Gastroesophageal sphincter (tissue), 4 donors: Measurements from ENCODE around the gene WBP1L. TPM values are rescaled to one million over a fixed set of nuclear protein-coding genes. Genes with fewer than 3 reads are reported as not detected.

Experiments used
- ATAC-seq: fragments of 150-250 bp; one replicate; pipeline ENCODE4 v1.9.1; 2016; ENCODE audit warnings: mild to moderate bottlenecking, moderate library complexity
- H3K27ac ChIP-seq, 4 donors: fragments of 200-600 bp; sonication (generic) in 3 of 4; 1 replicate in 3 of 4; 2 replicates in 1 of 4; pipeline ENCODE4 v1.5.1; 2016 to 2019
- H3K27me3 ChIP-seq: fragments of 200-600 bp; sonication (generic); one replicate; pipeline ENCODE4 v1.5.1; 2019
- H3K36me3 ChIP-seq, 2 donors: fragments of 200-600 bp; sonication (generic); one replicate each; pipeline ENCODE4 v1.5.1; 2019; ENCODE audit warnings: control low read depth in 1 of 2
- H3K4me1 ChIP-seq, 3 donors: fragments of 200-600 bp; sonication (generic); 1 replicate in 2 of 3; 2 replicates in 1 of 3; pipeline ENCODE4 v1.5.1; 2016 to 2019; ENCODE audit warnings: control low read depth in 2 of 3
- H3K4me3 ChIP-seq, 2 donors: fragments of 200-600 bp; sonication (generic); one replicate each; pipeline ENCODE4 v1.5.1; 2019; ENCODE audit warnings: mild to moderate bottlenecking in 1 of 2, moderate library complexity in 1 of 2
- H3K9me3 ChIP-seq, 3 donors: fragments of 200-600 bp; sonication (generic); one replicate each; pipeline ENCODE4 v1.5.1; 2017 to 2019; ENCODE audit warnings: control low read depth in 2 of 3
- CTCF ChIP-seq, 4 experiments: fragments of 200-600 bp in 2 of 4; fragments of 450-650 bp in 2 of 4; sonication (generic) in 1 of 4; IDR thresholded peaks; one replicate each; pipeline ENCODE4 v1.5.1; 2017 to 2019; ENCODE audit warnings: antibody characterized with exemption in 4 of 4, mild to moderate bottlenecking in 2 of 4, moderate library complexity in 2 of 4
- EP300 ChIP-seq: sonication (generic); formaldehyde crosslinking; IDR thresholded peaks from one replicate; pipeline ENCODE4 v1.6.1; 2017; ENCODE audit warnings: antibody characterized with exemption, mild to moderate bottlenecking
- POLR2A ChIP-seq, 2 donors: fragments of 450-650 bp; IDR thresholded peaks; one replicate each; pipeline ENCODE4 v1.6.1; 2017; ENCODE audit warnings: antibody characterized with exemption in 2 of 2, mild to moderate bottlenecking in 2 of 2, moderate library complexity in 1 of 2
- POLR2AphosphoS5 ChIP-seq: sonication (generic); formaldehyde crosslinking; IDR thresholded peaks from one replicate; pipeline ENCODE4 v1.6.1; 2017; ENCODE audit warnings: antibody characterized with exemption
- WGBS, 2 donors: methylation state at CpG; one replicate each; pipeline ENCODE4 v1.1.5; 2018; ENCODE audit warnings: low coverage in 1 of 2; 5-methylcytosine and 5-hydroxymethylcytosine counted together
- total RNA-seq, 4 donors: library from RNA; depleted of rRNA; stranded (reverse); fragments of >200 nt; gene quantifications; one replicate each; pipeline ENCODE4 v1.1.0, GENCODE V29; 2016

Gene WBP1L
- total RNA-seq, 4 donors from 2014 or later, result 125 to 142 (median 132) TPM

- Histone ChIP-seq H3K4me3 (no peak overlapping the region), H3K27me3 (no peaks in the 10 kb centered on the region), H3K36me3 (peaks cover 0 to 35% of the 10 kb centered on the region in 2 donors), H3K4me1 (peaks cover 25 to 76% (median 45%) of the 10 kb centered on the region in 3 donors), H3K9me3 (no peaks in the 10 kb centered on the region), H3K27ac (peak overlapping the region; percentile 64 to 86 (median 85))
- peak; percentile 72 for TF ChIP-seq POLR2AphosphoS5
- TF ChIP-seq POLR2A (IDR thresholded peaks at IDR 0.05), result no peak
- TF ChIP-seq EP300, result peak; percentile 38
- TF ChIP-seq CTCF (IDR thresholded peaks at IDR 0.05), result no peak
- peak; percentile 83 for ATAC-seq
- 16 to 34% methylated on average over 3 to 4 of the region's 6 CpGs for WGBS, 2 donors
Measured at GRCh38 chr10:102802920-102803534, 59.3 kb downstream of the WBP1L start.

- TF ChIP-seq EP300 (no peak), POLR2A (IDR thresholded peaks at IDR 0.05) (no peak), POLR2AphosphoS5 (no peak), CTCF (IDR thresholded peaks at IDR 0.05) (no peak)
- Histone ChIP-seq H3K36me3 (peaks cover 0 to 22% of the 10 kb centered on the region in 2 donors), H3K27ac (peak overlapping the region in 2 of 4 donors; percentile 84 to 86), H3K4me1 (peaks cover 25 to 73% (median 43%) of the 10 kb centered on the region in 3 donors), H3K9me3 (no peaks in the 10 kb centered on the region), H3K4me3 (no peak overlapping the region), H3K27me3 (no peaks in the 10 kb centered on the region)
- no peak for ATAC-seq
- WGBS, 2 donors, result 49 to 81% methylated on average over 2 of the region's 2 CpGs
Measured at GRCh38 chr10:102804382-102805055, 60.8 kb downstream of the WBP1L start.

- no peak for TF ChIP-seq POLR2AphosphoS5
- no peak for TF ChIP-seq POLR2A (IDR thresholded peaks at IDR 0.05)
- TF ChIP-seq EP300, result no peak
- TF ChIP-seq CTCF (IDR thresholded peaks at IDR 0.05), result no peak
- no peak for ATAC-seq
- Histone ChIP-seq H3K36me3 (peaks cover 0 to 50% of the 10 kb centered on the region in 2 donors), H3K9me3 (no peaks in the 10 kb centered on the region), H3K4me3 (no peak overlapping the region), H3K27me3 (no peaks in the 10 kb centered on the region), H3K27ac (no peak overlapping the region), H3K4me1 (peaks cover 0 to 54% (median 9%) of the 10 kb centered on the region in 3 donors)
- WGBS, 2 donors, result 56 to 70% methylated on average over 2 to 4 of the region's 4 CpGs
Measured at GRCh38 chr10:102808380-102808779, 64.6 kb downstream of the WBP1L start.

- WGBS, 2 donors, result 90 to 100% methylated on average over 1 to 3 of the region's 3 CpGs
- no peaks in the 10 kb centered on the region for H3K9me3 ChIP-seq
- no peak for ATAC-seq
- TF ChIP-seq CTCF (IDR thresholded peaks at IDR 0.05), result no peak
- TF ChIP-seq EP300, result no peak
- TF ChIP-seq POLR2A (IDR thresholded peaks at IDR 0.05), result no peak
- TF ChIP-seq POLR2AphosphoS5, result no peak
- peaks cover 0 to 61% of the 10 kb centered on the region in 2 donors for H3K36me3 ChIP-seq
- peaks cover 3 to 70% (median 28%) of the 10 kb centered on the region in 3 donors for H3K4me1 ChIP-seq
- H3K27me3 ChIP-seq, result no peaks in the 10 kb centered on the region
- peak overlapping the region in 1 of 4 donors; percentile 39 for H3K27ac ChIP-seq
- H3K4me3 ChIP-seq, result no peak overlapping the region
Measured at GRCh38 chr10:102811346-102811745, 67.6 kb downstream of the WBP1L start.
